Central memory CD8-positive, alpha-beta T cell (primary cell): ENCODE results near the gene DLL4.
A peak's percentile ranks its signal among the peaks of the same experiment; 100 is the strongest.

Experiments
- ATAC-seq: fragments of 150-1000 bp; cut with Tn5 transposase; replicated peaks from 2 replicates; pipeline ENCODE4 v1.10.0; 2022; ENCODE audit warnings: mild to moderate bottlenecking, moderate FRiP score, moderate number of reproducible peaks; ENCODE audit not compliant: poor library complexity, severe bottlenecking; ENCODE audit errors: extremely low read depth
- DNase-seq, 2 donors: peaks; one replicate each; pipeline ENCODE4 v3.0.0; 2021; ENCODE audit warnings: low spot score in 2 of 2
- H3K27ac Mint-ChIP-seq: one replicate; pipeline ENCODE4 v1.8.0; 2022; ENCODE audit warnings: low read depth, mild to moderate bottlenecking, moderate library complexity, mixed read lengths
- H3K27me3 Mint-ChIP-seq: one replicate; pipeline ENCODE4 v1.8.0; 2022; ENCODE audit warnings: mixed read lengths
- H3K36me3 Mint-ChIP-seq: one replicate; pipeline ENCODE4 v1.8.0; 2022; ENCODE audit warnings: mild to moderate bottlenecking, moderate library complexity, mixed read lengths; ENCODE audit not compliant: insufficient read depth
- H3K4me1 Mint-ChIP-seq: one replicate; pipeline ENCODE4 v1.8.0; 2022; ENCODE audit warnings: mixed read lengths
- H3K4me3 Mint-ChIP-seq: one replicate; pipeline ENCODE4 v1.8.0; 2022; ENCODE audit warnings: mild to moderate bottlenecking, moderate library complexity, mixed read lengths
- H3K9me3 Mint-ChIP-seq: one replicate; pipeline ENCODE4 v1.8.0; 2022; ENCODE audit warnings: mixed read lengths

DLL4 gene

GRCh38 chr15:40925863-40926658, 3.1 kb upstream of the DLL4 start:
- DNase-seq: no peak
- H3K4me3 Mint-ChIP-seq: peak overlapping the region; percentile 76
- H3K27me3 Mint-ChIP-seq: peaks cover 58% of the 10 kb centered on the region
- ATAC-seq: no peak
- H3K27ac Mint-ChIP-seq: no peak overlapping the region
- peaks cover 39% of the 10 kb centered on the region for H3K4me1 Mint-ChIP-seq
- peaks cover 4% of the 10 kb centered on the region for H3K36me3 Mint-ChIP-seq
- H3K9me3 Mint-ChIP-seq: no peaks in the 10 kb centered on the region

- Mint-ChIP-seq H3K4me1 (peaks cover 43% of the 10 kb centered on the region), H3K9me3 (no peaks in the 10 kb centered on the region), H3K27ac (no peak overlapping the region), H3K27me3 (peaks cover 66% of the 10 kb centered on the region), H3K36me3 (peaks cover 4% of the 10 kb centered on the region), H3K4me3 (peak overlapping the region; percentile 76)
- DNase-seq: no peak
- no peak for ATAC-seq
These were observed 2.3 kb upstream of the DLL4 start for GRCh38 chr15:40926659-40927494.

GRCh38 chr15:40927495-40927872, 1.7 kb upstream of the DLL4 start:
- Mint-ChIP-seq H3K4me1 (peaks cover 49% of the 10 kb centered on the region), H3K4me3 (peak overlapping the region; percentile 76), H3K9me3 (no peaks in the 10 kb centered on the region), H3K27ac (no peak overlapping the region), H3K27me3 (peaks cover 72% of the 10 kb centered on the region), H3K36me3 (peaks cover 4% of the 10 kb centered on the region)
- ATAC-seq (no peak), DNase-seq (no peak)

GRCh38 chr15:40927873-40928806, 1.0 kb upstream of the DLL4 start:
- no peaks in the 10 kb centered on the region for H3K9me3 Mint-ChIP-seq
- no peak for ATAC-seq
- peaks cover 50% of the 10 kb centered on the region for H3K4me1 Mint-ChIP-seq
- no peak for DNase-seq
- peak overlapping the region; percentile 76 for H3K4me3 Mint-ChIP-seq
- no peak overlapping the region for H3K27ac Mint-ChIP-seq
- peaks cover 72% of the 10 kb centered on the region for H3K27me3 Mint-ChIP-seq
- peaks cover 3% of the 10 kb centered on the region for H3K36me3 Mint-ChIP-seq

- peaks cover 67% of the 10 kb centered on the region for H3K27me3 Mint-ChIP-seq
- no peak overlapping the region for H3K27ac Mint-ChIP-seq
- H3K4me3 Mint-ChIP-seq: peak overlapping the region; percentile 76
- DNase-seq (no peak), ATAC-seq (no peak)
- H3K4me1 Mint-ChIP-seq: peaks cover 50% of the 10 kb centered on the region
- peaks cover 3% of the 10 kb centered on the region for H3K36me3 Mint-ChIP-seq
- H3K9me3 Mint-ChIP-seq: no peaks in the 10 kb centered on the region
These were observed 705 bp downstream of the DLL4 start for GRCh38 chr15:40929660-40930429.

- Mint-ChIP-seq H3K27ac (no peak overlapping the region), H3K27me3 (peaks cover 59% of the 10 kb centered on the region), H3K4me1 (peaks cover 50% of the 10 kb centered on the region), H3K9me3 (no peaks in the 10 kb centered on the region), H3K36me3 (peaks cover 3% of the 10 kb centered on the region), H3K4me3 (peak overlapping the region; percentile 76)
- ATAC-seq (no peak), DNase-seq (no peak)
These were observed 1.5 kb downstream of the DLL4 start for GRCh38 chr15:40930430-40931299.

GRCh38 chr15:40931300-40932142, 2.4 kb downstream of the DLL4 start:
- peaks cover 55% of the 10 kb centered on the region for H3K27me3 Mint-ChIP-seq
- peak overlapping the region; percentile 76 for H3K4me3 Mint-ChIP-seq

GRCh38 chr15:40932156-40932555, 3.0 kb downstream of the DLL4 start:
- Mint-ChIP-seq H3K27ac (no peak overlapping the region), H3K36me3 (peaks cover 3% of the 10 kb centered on the region)
- ATAC-seq: no peak

More at GRCh38 chr15:40931300-40932142, 2.4 kb downstream of the DLL4 start:
- Mint-ChIP-seq H3K27ac (no peak overlapping the region), H3K4me1 (peaks cover 45% of the 10 kb centered on the region), H3K36me3 (peaks cover 4% of the 10 kb centered on the region), H3K9me3 (no peaks in the 10 kb centered on the region)
- ATAC-seq (no peak), DNase-seq (no peak)

GRCh38 chr15:40932649-40933516, 3.7 kb downstream of the DLL4 start:
- Mint-ChIP-seq H3K4me1 (peaks cover 35% of the 10 kb centered on the region), H3K9me3 (no peaks in the 10 kb centered on the region), H3K27me3 (peaks cover 44% of the 10 kb centered on the region), H3K4me3 (no peak overlapping the region), H3K36me3 (peaks cover 1% of the 10 kb centered on the region), H3K27ac (no peak overlapping the region)
- ATAC-seq (no peak), DNase-seq (no peak)

More at GRCh38 chr15:40932156-40932555, 3.0 kb downstream of the DLL4 start:
- DNase-seq: no peak
- Mint-ChIP-seq H3K9me3 (no peaks in the 10 kb centered on the region), H3K4me1 (peaks cover 39% of the 10 kb centered on the region), H3K4me3 (no peak overlapping the region), H3K27me3 (peaks cover 49% of the 10 kb centered on the region)

- Mint-ChIP-seq H3K36me3 (peaks cover 3% of the 10 kb centered on the region), H3K27me3 (peaks cover 40% of the 10 kb centered on the region), H3K4me3 (no peak overlapping the region), H3K9me3 (no peaks in the 10 kb centered on the region), H3K27ac (no peak overlapping the region), H3K4me1 (peaks cover 34% of the 10 kb centered on the region)
- no peak for DNase-seq
- no peak for ATAC-seq
These were observed 4.4 kb downstream of the DLL4 start for GRCh38 chr15:40933517-40933902.
